ENCODE measurements around the gene RRP7A. TPM values are rescaled to one million over a fixed set of nuclear protein-coding genes. Genes with fewer than 3 reads are reported as not detected.
"Not testable (repeated sequence)": the region's sequence is repeated elsewhere in the genome, so short reads cannot be mapped to it uniquely, and the experiment has no call there.

Gene RRP7A
- total RNA-seq, 1 experiment from 2014 or later = 64.7 TPM

DNA sequence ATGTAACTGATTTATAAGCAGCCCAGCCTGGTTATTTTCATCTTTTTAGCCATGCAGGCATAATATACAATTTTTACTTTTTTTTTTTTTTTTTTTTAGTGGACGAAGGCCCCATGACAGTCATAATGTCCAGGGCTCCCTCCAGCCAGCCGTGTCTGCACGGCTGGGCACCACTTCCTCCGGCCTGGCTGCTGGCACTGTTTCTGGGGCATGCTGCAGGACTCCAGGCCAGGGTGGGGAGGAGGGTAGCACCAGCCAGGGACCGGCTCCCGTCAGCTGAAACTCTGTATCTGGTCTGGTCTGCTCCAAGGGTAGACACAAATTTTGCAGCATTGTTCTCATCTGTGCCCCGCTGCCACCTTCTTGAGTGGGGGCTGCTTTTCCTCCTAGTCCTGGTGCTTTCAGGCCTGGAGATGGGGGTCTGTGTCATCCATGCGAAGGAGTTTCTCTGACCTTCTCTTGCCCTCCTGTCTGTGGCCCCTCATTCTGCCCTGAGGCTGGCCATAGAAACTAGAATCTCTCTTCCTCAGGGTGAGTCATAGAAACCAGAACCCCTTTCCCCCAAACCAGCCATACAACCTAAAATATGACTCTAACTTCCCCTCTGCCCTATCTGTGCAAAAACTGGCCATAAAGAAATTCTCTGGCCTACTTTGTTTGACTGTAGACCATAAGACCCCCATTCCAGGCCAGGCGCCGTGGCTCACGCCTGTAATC is 9.2 kb upstream of the RRP7A start:
- CTCF ChIA-PET = no interaction called here
- no peak overlapping the region for H3K27ac Mint-ChIP-seq (ENCODE audit: unreplicated experiment)
- H3K9me3 Mint-ChIP-seq (ENCODE audit: low read depth, unreplicated experiment) = no peaks in the 10 kb centered on the region
- intact Hi-C loops (cut with micrococcal nuclease; ENCODE audit: unreplicated experiment) = no loop called here
- H3K36me3 Mint-ChIP-seq (ENCODE audit: insufficient read depth, unreplicated experiment) = peaks cover 9% of the 10 kb centered on the region
- DNase-seq = no peak
- no TSS peak for BruUV-seq (replicated peaks)
- H3K4me3 Mint-ChIP-seq (ENCODE audit: low read depth, unreplicated experiment) = no peak overlapping the region
- no peak for TF ChIP-seq CTCF (IDR thresholded peaks at IDR 0.05; ENCODE audit: unreplicated experiment)
- H3K4me1 Mint-ChIP-seq (ENCODE audit: low read depth, unreplicated experiment) = peaks cover 25% of the 10 kb centered on the region
- H3K27me3 Mint-ChIP-seq (ENCODE audit: unreplicated experiment) = no peaks in the 10 kb centered on the region

- no TSS peak for BruUV-seq (replicated peaks)
- intact Hi-C loops (cut with micrococcal nuclease; ENCODE audit: unreplicated experiment) = no loop called here
- H3K27me3 Mint-ChIP-seq (ENCODE audit: unreplicated experiment) = no peaks in the 10 kb centered on the region
- DNase-seq = no peak
- no peak for TF ChIP-seq CTCF (IDR thresholded peaks at IDR 0.05; ENCODE audit: unreplicated experiment)
- no peak overlapping the region for H3K4me3 Mint-ChIP-seq (ENCODE audit: low read depth, unreplicated experiment)
- H3K9me3 Mint-ChIP-seq (ENCODE audit: low read depth, unreplicated experiment) = no peaks in the 10 kb centered on the region
- H3K27ac Mint-ChIP-seq (ENCODE audit: unreplicated experiment) = no peak overlapping the region
- peaks cover 23% of the 10 kb centered on the region for H3K36me3 Mint-ChIP-seq (ENCODE audit: insufficient read depth, unreplicated experiment)
- peaks cover 11% of the 10 kb centered on the region for H3K4me1 Mint-ChIP-seq (ENCODE audit: low read depth, unreplicated experiment)
- CTCF ChIA-PET = no interaction called here
These were observed 3.0 kb upstream of the RRP7A start for GRCh38 chr22:42522546-42522945.

DNA sequence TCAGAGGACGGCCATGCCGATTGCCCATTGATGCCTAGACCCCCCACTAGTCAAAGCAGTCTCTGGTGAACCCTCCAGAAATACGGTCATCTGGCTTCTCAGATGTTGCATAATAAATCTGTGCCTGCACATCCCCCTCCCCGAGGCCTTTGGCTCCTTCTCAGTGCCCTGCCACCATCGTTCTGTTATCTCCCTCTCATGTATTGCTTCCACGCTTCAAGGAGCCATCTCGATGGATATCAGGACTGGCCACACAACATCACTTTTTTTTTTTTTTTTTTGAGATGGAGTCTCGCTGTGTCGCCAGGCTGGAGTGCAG is 1.6 kb upstream of the RRP7A start:
- no peak for TF ChIP-seq CTCF (IDR thresholded peaks at IDR 0.05; ENCODE audit: unreplicated experiment)
- intact Hi-C loops (cut with micrococcal nuclease; ENCODE audit: unreplicated experiment) = no loop called here
- no peaks in the 10 kb centered on the region for H3K27me3 Mint-ChIP-seq (ENCODE audit: unreplicated experiment)
- no peak overlapping the region for H3K27ac Mint-ChIP-seq (ENCODE audit: unreplicated experiment)
- H3K4me3 Mint-ChIP-seq (ENCODE audit: low read depth, unreplicated experiment) = no peak overlapping the region
- no peak for DNase-seq
- peaks cover 30% of the 10 kb centered on the region for H3K36me3 Mint-ChIP-seq (ENCODE audit: insufficient read depth, unreplicated experiment)
- H3K4me1 Mint-ChIP-seq (ENCODE audit: low read depth, unreplicated experiment) = peaks cover 11% of the 10 kb centered on the region
- H3K9me3 Mint-ChIP-seq (ENCODE audit: low read depth, unreplicated experiment) = no peaks in the 10 kb centered on the region
- CTCF ChIA-PET = interaction anchor here (0.7 kb wide), 1 partner anchor 16 kb away, joined by 10 read pairs; no protein-coding TSS in a partner anchor
- BruUV-seq (replicated peaks) = no TSS peak

DNA sequence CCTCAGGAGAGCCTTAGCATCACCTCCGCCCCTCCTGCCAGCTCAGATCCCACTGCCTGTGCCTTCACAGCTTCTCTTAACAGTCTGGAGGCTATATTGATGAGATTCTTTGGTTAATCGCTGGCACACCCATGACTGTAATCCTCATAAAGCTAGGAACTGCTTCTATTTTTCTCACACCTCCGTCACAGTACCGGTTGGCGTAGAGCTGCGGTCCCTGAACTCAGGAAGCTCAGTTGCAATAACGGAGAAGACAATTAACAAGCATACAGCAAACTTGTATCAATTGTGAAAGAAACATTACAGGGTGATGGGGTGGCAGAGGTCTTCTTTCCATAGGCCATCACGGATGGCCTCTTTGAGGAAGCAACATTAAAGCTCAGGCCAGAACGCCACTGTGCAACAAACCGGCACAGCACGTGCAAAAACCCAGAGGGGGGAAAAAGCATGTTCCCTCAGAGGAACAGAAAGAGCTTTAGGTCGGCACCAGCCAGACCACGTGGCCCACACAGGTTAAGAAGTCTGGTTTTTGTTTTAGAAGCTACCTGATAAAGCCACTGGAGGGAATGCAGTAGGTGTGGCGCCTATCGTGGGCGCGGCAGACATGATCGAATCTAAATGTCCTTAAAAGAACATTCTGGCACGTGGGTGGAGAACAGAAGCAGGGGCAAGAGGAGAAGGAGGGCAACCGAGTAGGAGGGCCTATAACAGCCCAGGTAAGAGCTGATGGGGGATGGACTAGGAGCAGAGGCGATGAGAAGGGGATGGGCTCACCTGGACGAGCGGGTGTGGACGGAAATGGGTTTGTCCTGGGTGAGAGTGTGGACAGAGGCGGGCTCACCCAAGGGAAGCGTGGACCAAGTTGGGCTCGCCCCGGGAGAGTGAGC is 715 bp downstream of the RRP7A start:
- intact Hi-C loops (cut with micrococcal nuclease; ENCODE audit: unreplicated experiment) = not testable (repeated sequence)

GRCh38 chr22:42517103-42517502 is 2.5 kb downstream of the RRP7A start:
- BruUV-seq (replicated peaks); H3K9me3 Mint-ChIP-seq (ENCODE audit: low read depth, unreplicated experiment); CTCF ChIA-PET; H3K4me3 Mint-ChIP-seq (ENCODE audit: low read depth, unreplicated experiment); DNase-seq; H3K27me3 Mint-ChIP-seq (ENCODE audit: unreplicated experiment); intact Hi-C loops (cut with micrococcal nuclease; ENCODE audit: unreplicated experiment); H3K27ac Mint-ChIP-seq (ENCODE audit: unreplicated experiment): not testable (repeated sequence)
- H3K4me1 Mint-ChIP-seq (ENCODE audit: low read depth, unreplicated experiment) = peaks cover 11% of the 10 kb centered on the region
- H3K36me3 Mint-ChIP-seq (ENCODE audit: insufficient read depth, unreplicated experiment) = peaks cover 41% of the 10 kb centered on the region

More for the DNA sequence above, 715 bp downstream of the RRP7A start:
- DNase-seq; H3K9me3 Mint-ChIP-seq (ENCODE audit: low read depth, unreplicated experiment); CTCF ChIA-PET; H3K27me3 Mint-ChIP-seq (ENCODE audit: unreplicated experiment): not testable (repeated sequence)
- H3K4me3 Mint-ChIP-seq (ENCODE audit: low read depth, unreplicated experiment) = peak overlapping the region; percentile 95
- peaks cover 41% of the 10 kb centered on the region for H3K36me3 Mint-ChIP-seq (ENCODE audit: insufficient read depth, unreplicated experiment)
- peak overlapping the region; percentile 94 for H3K27ac Mint-ChIP-seq (ENCODE audit: unreplicated experiment)
- BruUV-seq (replicated peaks) = TSS peak; percentile 71
- H3K4me1 Mint-ChIP-seq (ENCODE audit: low read depth, unreplicated experiment) = peaks cover 11% of the 10 kb centered on the region

All from Calu3 (cell line).